HepG2 (cell line): ENCODE measurements around the gene DNAJB6. TPM values are rescaled to one million over a fixed set of nuclear protein-coding genes. Genes with fewer than 3 reads are reported as not detected.
A peak's percentile ranks its signal among the peaks of the same experiment; 100 is the strongest.

ENCODE experiments used
- ARNTL ChIP-seq: sonication (generic); formaldehyde crosslinking; IDR thresholded peaks from 2 replicates; pipeline ENCODE4 v1.4.0; 2020; ENCODE audit warnings: mild to moderate bottlenecking, missing genetic modification reagents
- ATF7-NPFF ChIP-seq: sonication (generic); formaldehyde crosslinking; IDR thresholded peaks from 2 replicates; pipeline ENCODE4 v1.8.1; 2023; ENCODE audit warnings: mild to moderate bottlenecking, low read depth, missing genetic modification reagents, moderate library complexity
- CTCF ChIP-seq: sonication (generic); formaldehyde crosslinking; IDR thresholded peaks from 2 replicates; pipeline ENCODE4 v1.5.0; 2020; ENCODE audit warnings: mild to moderate bottlenecking, missing genetic modification reagents, moderate library complexity
- DNMT1 ChIP-seq: sonication (generic); formaldehyde crosslinking; IDR thresholded peaks from 2 replicates; pipeline ENCODE4 v1.5.1; 2020; ENCODE audit warnings: mild to moderate bottlenecking, missing genetic modification reagents
- E2F1 ChIP-seq: sonication (generic); formaldehyde crosslinking; IDR thresholded peaks from 2 replicates; pipeline ENCODE4 v1.5.0; 2020; ENCODE audit warnings: missing genetic modification reagents
- GMEB2 ChIP-seq: IDR thresholded peaks from 2 replicates; pipeline ENCODE4 v1.6.1; 2016; ENCODE audit warnings: missing biosample characterization, missing genetic modification reagents, low read depth
- HOXA7 ChIP-seq: sonication (generic); formaldehyde crosslinking; IDR thresholded peaks from 2 replicates; pipeline ENCODE4 v1.8.1; 2022; ENCODE audit warnings: mild to moderate bottlenecking, missing genetic modification reagents, moderate library complexity
- MATR3 ChIP-seq: sonication (generic); formaldehyde crosslinking; IDR thresholded peaks from 2 replicates; pipeline ENCODE4 v1.4.0; 2020; ENCODE audit warnings: missing genetic modification reagents
- MEIS1 ChIP-seq: sonication (generic); formaldehyde crosslinking; IDR thresholded peaks from 2 replicates; pipeline ENCODE4 v1.9.0; 2021; ENCODE audit warnings: mild to moderate bottlenecking, missing genetic modification reagents, moderate library complexity, borderline replicate concordance
- MTF1 ChIP-seq: sonication (generic); formaldehyde crosslinking; IDR thresholded peaks from 2 replicates; pipeline ENCODE4 v1.5.0; 2020; ENCODE audit warnings: missing genetic modification reagents
- NFATC3 ChIP-seq: sonication (generic); formaldehyde crosslinking; IDR thresholded peaks from 2 replicates; pipeline ENCODE4 v1.5.1; 2020; ENCODE audit warnings: mild to moderate bottlenecking, missing genetic modification reagents
- NR2F2 ChIP-seq: IDR thresholded peaks from 2 replicates; pipeline ENCODE4 v1.6.1; 2012; ENCODE audit warnings: low read depth, inconsistent platforms, borderline replicate concordance
- RAD51 ChIP-seq: fragments of 450-650 bp; IDR thresholded peaks from 2 replicates; pipeline ENCODE4 v1.6.1; 2016; ENCODE audit warnings: borderline replicate concordance
- REL ChIP-seq: sonication (generic); formaldehyde crosslinking; conservative IDR thresholded peaks from 2 replicates; pipeline ENCODE4 v1.8.0; 2022; ENCODE audit warnings: mild to moderate bottlenecking, missing genetic modification reagents, moderate library complexity
- SIN3A ChIP-seq: IDR thresholded peaks from 2 replicates; pipeline ENCODE4 v1.6.1; 2011; ENCODE audit warnings: low read depth, mild to moderate bottlenecking, control low read depth, low read length, borderline replicate concordance
- SPEN ChIP-seq: sonication (generic); formaldehyde crosslinking; IDR thresholded peaks from 2 replicates; pipeline ENCODE4 v1.5.1; 2020; ENCODE audit warnings: low read depth, mild to moderate bottlenecking, missing genetic modification reagents
- ZBTB8A ChIP-seq: sonication (generic); formaldehyde crosslinking; IDR thresholded peaks from 2 replicates; pipeline ENCODE4 v1.4.0; 2020; ENCODE audit warnings: mild to moderate bottlenecking, low read depth, missing genetic modification reagents, borderline replicate concordance
- ZFP41 ChIP-seq: sonication (generic); formaldehyde crosslinking; IDR thresholded peaks from 2 replicates; pipeline ENCODE4 v1.4.0; 2020; ENCODE audit warnings: mild to moderate bottlenecking, missing genetic modification reagents, borderline replicate concordance
- ZIK1 ChIP-seq: sonication (generic); formaldehyde crosslinking; IDR thresholded peaks from 2 replicates; pipeline ENCODE4 v1.5.0; 2020; ENCODE audit warnings: mild to moderate bottlenecking, low read depth, missing genetic modification reagents, borderline replicate concordance
- ZMYM2 ChIP-seq: sonication (generic); formaldehyde crosslinking; IDR thresholded peaks from 2 replicates; pipeline ENCODE4 v1.8.0; 2022; ENCODE audit warnings: mild to moderate bottlenecking, missing genetic modification reagents
- ZNF292 ChIP-seq: sonication (generic); formaldehyde crosslinking; IDR thresholded peaks from 2 replicates; pipeline ENCODE4 v1.8.1; 2022; ENCODE audit warnings: mild to moderate bottlenecking, low read depth, missing genetic modification reagents, borderline replicate concordance
- ZNF34 ChIP-seq: sonication (generic); formaldehyde crosslinking; IDR thresholded peaks from 2 replicates; pipeline ENCODE4 v1.4.0; 2020; ENCODE audit warnings: mild to moderate bottlenecking, missing genetic modification reagents, borderline replicate concordance
- ZNF383 ChIP-seq: sonication (generic); formaldehyde crosslinking; IDR thresholded peaks from 2 replicates; pipeline ENCODE4 v1.4.0; 2020; ENCODE audit warnings: missing genetic modification reagents, mild to moderate bottlenecking, borderline replicate concordance
- ZNF616 ChIP-seq: sonication (generic); formaldehyde crosslinking; IDR thresholded peaks from 2 replicates; pipeline ENCODE4 v1.5.0; 2020; ENCODE audit warnings: low read depth, mild to moderate bottlenecking, missing genetic modification reagents
- ZNF639 ChIP-seq: conservative IDR thresholded peaks from 2 replicates; pipeline ENCODE4 v1.6.1; 2018; ENCODE audit warnings: missing genetic modification reagents
- ZNF883 ChIP-seq: sonication (generic); formaldehyde crosslinking; IDR thresholded peaks from 2 replicates; pipeline ENCODE4 v1.5.1; 2020; ENCODE audit warnings: mild to moderate bottlenecking, missing genetic modification reagents; ENCODE audit errors: not compliant biosample characterization
- polyA plus RNA-seq, 8 experiments: library from polyadenylated mRNA; depleted of rRNA in 3 of 8; stranded (reverse) in 7 of 8; unstranded in 1 of 8; fragments of >200 nt; fragmentation: Illumina TruSeq in 4 of 8; extraction: Trizol in 4 of 8; gene quantifications; 2 replicates each; pipeline versions ENCODE4 v1.2.1 to v1.2.3, GENCODE V29; 2011 to 2016; ENCODE audit warnings: low read depth in 4 of 8, missing spikeins in 1 of 8, mixed read lengths in 1 of 8; ENCODE audit not compliant: insufficient read depth in 1 of 8
- total RNA-seq, 5 experiments: library from RNA; depleted of rRNA; stranded (reverse); fragments of >200 nt; fragmentation: Illumina TruSeq; extraction: Trizol; gene quantifications; 2 replicates each; pipeline ENCODE4 v1.2.3, GENCODE V29; 2016; ENCODE audit warnings: low read depth in 1 of 5

The DNAJB6 gene
- total and polyA plus RNA-seq, 2 of the 13 experiments (the other 11 are each of a cell fraction or from before 2014, with no cell fraction given) = 29.9 to 53.9 TPM

GRCh38 chr7:157425137-157425731 lies 88.4 kb downstream of the DNAJB6 start (continued):
- TF ChIP-seq CTCF = peak; percentile 84
- TF ChIP-seq E2F1 (CRISPR knock-in tag) = no peak
- TF ChIP-seq DNMT1 (CRISPR knock-in tag) = 0 out of 2 replicates have a peak, but pooled peaks have one; percentile 59
- TF ChIP-seq ZBTB8A (CRISPR knock-in tag) = no peak
- no peak for TF ChIP-seq SIN3A
- peak; percentile 56 for TF ChIP-seq SPEN
- TF ChIP-seq HOXA7 = no peak
- TF ChIP-seq ATF7-NPFF = no peak
- no peak for TF ChIP-seq ZNF34 (CRISPR knock-in tag)
- no peak for TF ChIP-seq ZFP41 (CRISPR knock-in tag)
- TF ChIP-seq ZNF639 (CRISPR knock-in tag) = no peak
- TF ChIP-seq RAD51 = no peak
- no peak for TF ChIP-seq ZIK1 (CRISPR knock-in tag)
- TF ChIP-seq NR2F2 = no peak
- no peak for TF ChIP-seq MEIS1
- peak; percentile 66 for TF ChIP-seq ZNF883
- no peak for TF ChIP-seq MATR3 (CRISPR knock-in tag)
- TF ChIP-seq ZNF616 (CRISPR knock-in tag) = no peak
- TF ChIP-seq REL (CRISPR knock-in tag) = no peak
- no peak for TF ChIP-seq MTF1 (CRISPR knock-in tag)
- TF ChIP-seq ZMYM2 = no peak
- TF ChIP-seq NFATC3 (CRISPR knock-in tag) = no peak
- TF ChIP-seq GMEB2 (CRISPR knock-in tag) = no peak
- TF ChIP-seq ARNTL (CRISPR knock-in tag) = peak; percentile 94
- peak; percentile 89; the same call in 1 of the 2 replicates for TF ChIP-seq ZNF292 (CRISPR knock-in tag)
- TF ChIP-seq ZNF383 = no peak
